T-helper 2 cell treated with Interferon-gamma antibody and Interleukin-4, amounts not matched to agents 5 μg/mL and 100 μg/mL, for 36 hours (primary cell): ENCODE measurements around the gene ZNF133.
"Not testable (repeated sequence)": the region's sequence is repeated elsewhere in the genome, so short reads cannot be mapped to it uniquely, and the experiment has no call there.

Experiments used
- DNase-seq: peaks from one replicate; pipeline ENCODE4 v3.0.0; 2021; ENCODE audit warnings: low spot score
- H3K27ac Mint-ChIP-seq: one replicate; pipeline ENCODE4 v1.8.0; 2021; ENCODE audit warnings: mild to moderate bottlenecking, mixed read lengths
- H3K27me3 Mint-ChIP-seq: one replicate; pipeline ENCODE4 v1.8.0; 2021; ENCODE audit warnings: low read depth, mixed read lengths
- H3K36me3 Mint-ChIP-seq: one replicate; pipeline ENCODE4 v1.8.0; 2021; ENCODE audit warnings: low read depth, mixed read lengths
- H3K4me1 Mint-ChIP-seq: one replicate; pipeline ENCODE4 v1.8.0; 2021; ENCODE audit warnings: low read depth, mixed read lengths
- H3K4me3 Mint-ChIP-seq: one replicate; pipeline ENCODE4 v1.8.0; 2022; ENCODE audit warnings: mild to moderate bottlenecking, moderate library complexity, mixed read lengths
- H3K9me3 Mint-ChIP-seq: one replicate; pipeline ENCODE4 v1.8.0; 2021; ENCODE audit warnings: mixed read lengths

The ZNF133 gene

GRCh38 chr20:18287915-18288748 is at the start of gene ZNF133:
Gene ZNF133, plus strand, starts transcription at chr20:18288527. Its CDS starts 17,160 bp downstream, at chr20:18305687.
- Mint-ChIP-seq H3K4me3 (peak within 1 kb of the TSS; percentile 98), H3K4me1 (peaks cover 16% of the 10 kb centered on the region), H3K36me3 (peaks cover 21% of the 10 kb centered on the region), H3K9me3 (peaks cover 21% of the 10 kb centered on the region), H3K27me3 (peaks cover 12% of the 10 kb centered on the region), H3K27ac (peak within 1 kb of the TSS; percentile 99)
- peak; percentile 97 for DNase-seq

GRCh38 chr20:18240997-18241396 is 47.3 kb upstream of the ZNF133 start:
- Mint-ChIP-seq H3K9me3 (peaks cover 3% of the 10 kb centered on the region), H3K4me3 (no peak overlapping the region), H3K27me3 (peaks cover 11% of the 10 kb centered on the region), H3K36me3 (no peaks in the 10 kb centered on the region), H3K27ac (no peak overlapping the region), H3K4me1 (no peaks in the 10 kb centered on the region)
- DNase-seq: no peak

GRCh38 chr20:18243802-18244201 is 44.5 kb upstream of the ZNF133 start:
- Mint-ChIP-seq H3K4me1 (no peaks in the 10 kb centered on the region), H3K27me3 (peaks cover 8% of the 10 kb centered on the region)
- no peak for DNase-seq

GRCh38 chr20:18248545-18248944 is 39.8 kb upstream of the ZNF133 start:
- not testable (repeated sequence) for H3K9me3 Mint-ChIP-seq, H3K4me3 Mint-ChIP-seq, H3K27ac Mint-ChIP-seq, H3K36me3 Mint-ChIP-seq, DNase-seq, H3K4me1 Mint-ChIP-seq, H3K27me3 Mint-ChIP-seq

More at GRCh38 chr20:18243802-18244201, 44.5 kb upstream of the ZNF133 start:
- no peak overlapping the region for H3K4me3 Mint-ChIP-seq
- H3K36me3 Mint-ChIP-seq: no peaks in the 10 kb centered on the region
- H3K9me3 Mint-ChIP-seq: peaks cover 3% of the 10 kb centered on the region
- H3K27ac Mint-ChIP-seq: no peak overlapping the region

DNA sequence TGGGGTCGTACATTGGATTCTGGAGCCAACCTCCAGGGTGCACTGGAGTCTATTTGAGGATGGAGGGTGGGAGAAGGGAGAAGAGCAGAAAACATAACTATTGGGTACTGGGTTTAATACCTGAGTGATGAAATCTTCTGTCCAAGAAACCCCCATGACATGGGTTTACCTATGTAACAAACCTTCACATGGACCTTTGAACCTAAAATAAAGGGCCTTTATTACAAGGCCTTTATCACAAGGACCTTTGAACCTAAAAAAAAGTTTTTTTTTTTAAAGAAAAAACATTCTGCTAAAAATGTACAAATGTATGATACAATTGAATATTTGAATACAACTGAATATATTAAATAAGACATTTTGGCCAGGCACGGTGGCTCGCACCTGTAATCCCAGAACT is 38.1 kb upstream of the ZNF133 start:
- Mint-ChIP-seq H3K4me1 (no peaks in the 10 kb centered on the region), H3K4me3 (no peak overlapping the region), H3K27ac (no peak overlapping the region), H3K36me3 (no peaks in the 10 kb centered on the region), H3K9me3 (no peaks in the 10 kb centered on the region), H3K27me3 (peaks cover 2% of the 10 kb centered on the region)
- no peak for DNase-seq

GRCh38 chr20:18252597-18253451 is 35.5 kb upstream of the ZNF133 start:
- Mint-ChIP-seq H3K27ac (no peak overlapping the region), H3K4me3 (no peak overlapping the region), H3K4me1 (no peaks in the 10 kb centered on the region), H3K9me3 (no peaks in the 10 kb centered on the region), H3K27me3 (peaks cover 2% of the 10 kb centered on the region), H3K36me3 (no peaks in the 10 kb centered on the region)
- DNase-seq: no peak

DNA sequence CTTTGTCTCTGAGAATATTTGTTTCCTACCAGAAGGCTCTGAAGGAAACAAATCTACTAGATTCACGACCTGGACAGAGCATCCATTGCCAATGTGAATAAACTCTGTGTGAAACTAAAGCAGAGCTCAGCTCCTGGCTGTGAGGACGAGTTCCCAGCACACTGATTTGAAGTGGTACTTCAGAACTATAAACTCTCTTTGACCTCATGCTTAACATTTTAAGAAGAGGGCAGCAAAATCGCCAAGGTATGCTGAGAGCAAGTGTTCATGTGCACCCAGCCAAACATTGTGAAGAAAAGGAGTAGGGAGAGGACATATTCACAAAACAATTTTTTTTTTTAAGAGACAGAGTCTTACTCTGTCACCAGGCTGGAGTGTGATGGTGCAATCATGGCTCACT is 33.7 kb upstream of the ZNF133 start:
- H3K9me3 Mint-ChIP-seq: no peaks in the 10 kb centered on the region
- H3K4me3 Mint-ChIP-seq: no peak overlapping the region
- DNase-seq: no peak
- no peak overlapping the region for H3K27ac Mint-ChIP-seq
- peaks cover 2% of the 10 kb centered on the region for H3K27me3 Mint-ChIP-seq
- H3K36me3 Mint-ChIP-seq: no peaks in the 10 kb centered on the region
- no peaks in the 10 kb centered on the region for H3K4me1 Mint-ChIP-seq

DNA sequence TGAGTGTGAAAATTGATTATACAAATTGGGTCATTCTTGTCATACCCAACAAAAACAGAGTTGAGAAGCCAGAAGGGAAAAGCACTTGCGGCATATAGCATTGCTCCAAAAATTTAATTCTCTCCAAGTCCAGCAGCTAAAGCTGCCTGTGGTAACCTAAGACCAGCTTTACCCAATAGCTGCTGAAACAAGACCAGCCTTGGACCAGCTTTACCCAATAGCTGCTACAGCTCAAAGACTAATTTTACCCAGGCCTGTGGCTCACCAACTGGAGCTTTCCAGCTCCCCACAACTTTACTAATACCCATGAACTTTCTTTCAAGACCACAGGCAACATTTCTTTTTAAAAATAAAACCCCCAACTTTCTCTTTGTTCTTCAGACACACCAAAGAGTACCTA is 32.8 kb upstream of the ZNF133 start:
- Mint-ChIP-seq H3K4me3 (no peak overlapping the region), H3K27ac (no peak overlapping the region), H3K27me3 (peaks cover 2% of the 10 kb centered on the region), H3K9me3 (no peaks in the 10 kb centered on the region), H3K36me3 (no peaks in the 10 kb centered on the region), H3K4me1 (no peaks in the 10 kb centered on the region)
- DNase-seq: no peak

DNA sequence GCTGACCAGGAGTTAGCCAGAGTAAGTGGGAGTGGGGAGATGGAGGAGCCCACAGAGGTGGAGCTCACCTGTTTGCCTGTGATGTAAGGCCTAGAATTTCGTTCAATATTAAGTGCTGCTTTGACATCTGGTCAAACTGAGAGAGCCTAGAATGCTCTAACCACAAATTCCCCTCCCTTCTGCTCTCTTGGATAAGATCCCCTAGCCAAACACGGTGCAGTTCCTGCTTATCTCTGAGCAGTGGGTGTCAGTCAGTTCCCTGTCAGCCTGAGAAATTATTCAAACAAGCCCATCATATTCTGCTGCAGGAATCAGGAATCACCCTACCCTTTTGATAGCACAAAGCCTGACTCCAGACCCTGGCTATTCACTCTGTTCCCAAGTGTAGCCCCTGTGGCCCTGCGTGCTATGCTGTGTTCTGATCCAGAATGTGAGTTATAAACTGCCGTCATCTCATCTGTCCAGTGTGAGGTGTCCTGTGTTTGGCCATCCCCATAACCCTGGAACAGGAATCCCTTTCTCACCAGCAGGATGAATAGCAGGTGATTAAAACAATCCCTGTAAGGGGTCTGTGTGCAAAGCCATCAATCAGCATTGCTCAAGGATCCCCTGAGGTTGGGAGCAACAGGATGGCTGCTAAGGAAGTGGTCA is 31.8 kb upstream of the ZNF133 start:
- no peaks in the 10 kb centered on the region for H3K4me1 Mint-ChIP-seq
- no peak overlapping the region for H3K4me3 Mint-ChIP-seq
- no peaks in the 10 kb centered on the region for H3K9me3 Mint-ChIP-seq
- no peaks in the 10 kb centered on the region for H3K36me3 Mint-ChIP-seq
- H3K27me3 Mint-ChIP-seq: peaks cover 2% of the 10 kb centered on the region
- H3K27ac Mint-ChIP-seq: no peak overlapping the region
- DNase-seq: no peak

GRCh38 chr20:18258126-18258860 is 30.0 kb upstream of the ZNF133 start:
- no peaks in the 10 kb centered on the region for H3K4me1 Mint-ChIP-seq
- no peak overlapping the region for H3K4me3 Mint-ChIP-seq
- H3K27me3 Mint-ChIP-seq: peaks cover 2% of the 10 kb centered on the region
- DNase-seq: no peak
- no peaks in the 10 kb centered on the region for H3K36me3 Mint-ChIP-seq
- H3K9me3 Mint-ChIP-seq: no peaks in the 10 kb centered on the region
- H3K27ac Mint-ChIP-seq: no peak overlapping the region

DNA sequence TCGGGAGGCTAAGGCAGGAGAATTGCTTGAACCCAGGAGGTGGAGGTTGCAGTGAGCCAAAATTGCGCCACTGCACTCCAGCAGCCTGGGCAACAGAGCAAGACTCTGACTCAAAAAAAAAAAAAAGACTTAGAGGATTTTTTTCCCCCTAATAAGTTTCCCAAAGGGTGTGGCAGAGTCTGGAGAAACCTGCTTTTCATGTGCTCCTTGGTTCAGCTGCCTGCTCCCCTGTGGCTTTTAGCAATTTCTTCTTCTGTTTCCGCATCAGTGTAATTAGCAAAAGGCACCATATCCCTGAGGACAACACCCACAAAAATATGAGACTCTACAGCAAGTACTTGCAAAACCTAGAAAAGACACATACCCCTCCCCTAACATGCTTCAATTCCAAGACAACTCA is 28.6 kb upstream of the ZNF133 start:
- H3K27me3 Mint-ChIP-seq: no peaks in the 10 kb centered on the region
- no peak overlapping the region for H3K4me3 Mint-ChIP-seq
- H3K4me1 Mint-ChIP-seq: no peaks in the 10 kb centered on the region
- no peaks in the 10 kb centered on the region for H3K36me3 Mint-ChIP-seq
- H3K27ac Mint-ChIP-seq: no peak overlapping the region
- DNase-seq: no peak
- H3K9me3 Mint-ChIP-seq: no peaks in the 10 kb centered on the region

GRCh38 chr20:18263723-18264122 is 24.6 kb upstream of the ZNF133 start:
- no peak for DNase-seq
- H3K9me3 Mint-ChIP-seq: no peaks in the 10 kb centered on the region

DNA sequence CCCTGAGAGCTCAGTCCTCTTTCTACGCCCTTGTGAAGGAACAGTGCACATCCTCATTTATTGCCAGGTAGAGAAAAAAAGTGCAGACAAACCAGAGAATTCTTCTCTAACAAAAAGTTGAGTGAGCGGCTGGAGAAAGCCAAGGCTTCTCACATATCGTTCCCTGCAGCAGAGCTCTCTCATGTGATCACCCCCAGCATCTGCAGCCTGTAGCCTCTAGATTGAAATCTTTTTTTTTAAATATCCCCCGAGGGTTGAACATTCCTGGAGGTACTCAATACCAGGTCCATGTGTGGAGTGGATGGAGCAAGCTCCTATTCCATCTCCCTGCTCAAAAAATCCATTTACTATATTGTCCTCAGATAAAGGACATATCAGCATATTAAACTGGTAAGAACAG is 22.9 kb upstream of the ZNF133 start:
- H3K9me3 Mint-ChIP-seq: no peaks in the 10 kb centered on the region
- no peaks in the 10 kb centered on the region for H3K36me3 Mint-ChIP-seq
- H3K4me3 Mint-ChIP-seq: no peak overlapping the region
- DNase-seq: no peak
- no peak overlapping the region for H3K27ac Mint-ChIP-seq
- H3K4me1 Mint-ChIP-seq: no peaks in the 10 kb centered on the region
- H3K27me3 Mint-ChIP-seq: peaks cover 9% of the 10 kb centered on the region

More at GRCh38 chr20:18263723-18264122, 24.6 kb upstream of the ZNF133 start:
- Mint-ChIP-seq H3K36me3 (no peaks in the 10 kb centered on the region), H3K4me3 (no peak overlapping the region), H3K27me3 (peaks cover 9% of the 10 kb centered on the region), H3K4me1 (no peaks in the 10 kb centered on the region), H3K27ac (no peak overlapping the region)
